ENCODE measurements around the gene OR51V1.
"Not testable (repeated sequence)": the region's sequence is repeated elsewhere in the genome, so short reads cannot be mapped to it uniquely, and the experiment has no call there.

The OR51V1 gene

DNA sequence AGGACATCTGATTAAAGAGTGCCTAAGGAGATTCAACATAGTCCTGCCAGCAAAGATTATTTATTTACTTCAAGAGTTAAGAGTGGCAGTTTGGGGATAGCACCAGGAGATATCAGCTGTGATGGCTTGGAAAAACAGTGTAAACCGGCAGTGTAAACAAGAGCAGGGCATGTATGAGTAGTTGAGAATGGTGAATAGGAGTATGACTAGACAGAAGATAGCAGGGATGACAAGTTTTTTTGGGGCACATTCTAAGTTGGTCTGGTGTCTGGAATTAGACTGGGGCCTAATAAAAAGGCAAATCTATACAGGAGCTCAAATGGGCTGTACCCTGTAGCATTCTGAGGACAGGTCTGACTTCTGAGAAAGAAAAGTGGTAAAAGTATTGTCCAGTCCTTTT, 39.4 kb downstream of the OR51V1 start:
- not testable (repeated sequence) for DNase-seq

- not testable (repeated sequence) for DNase-seq
Measured at GRCh38 chr11:5160217-5160616, 40.3 kb downstream of the OR51V1 start.

GRCh38 chr11:5159806-5160205, 40.7 kb downstream of the OR51V1 start:
- DNase-seq: no peak

DNA sequence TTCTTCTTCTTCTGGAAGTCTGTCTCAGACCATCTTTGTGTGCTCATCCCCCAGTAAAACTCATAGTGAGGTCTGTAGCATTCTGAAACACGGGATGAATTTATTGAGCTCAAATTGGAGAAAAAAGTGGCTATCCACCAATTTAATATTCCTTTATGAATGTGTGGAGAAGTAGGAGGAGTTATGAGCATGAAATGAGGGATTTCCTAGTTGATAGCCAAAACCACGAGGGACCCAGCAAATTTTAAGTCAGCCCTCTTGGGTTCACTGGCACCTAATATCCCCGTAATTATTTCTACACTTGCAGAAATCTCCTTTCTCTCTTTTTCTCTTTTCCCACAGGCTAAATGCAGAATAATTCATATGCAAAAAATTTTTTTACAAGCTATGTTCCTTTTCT, 45.8 kb downstream of the OR51V1 start, which contains the start of gene OR52A1:
Gene OR52A1 (minus strand): TSS at position 101 of the 400 bp plus-strand sequence. CDS start 2,388 bp downstream, outside the sequence.
- no peak for DNase-seq

GRCh38 chr11:5153574-5154431, 46.7 kb downstream of the OR51V1 start:
- no peak for DNase-seq

DNA sequence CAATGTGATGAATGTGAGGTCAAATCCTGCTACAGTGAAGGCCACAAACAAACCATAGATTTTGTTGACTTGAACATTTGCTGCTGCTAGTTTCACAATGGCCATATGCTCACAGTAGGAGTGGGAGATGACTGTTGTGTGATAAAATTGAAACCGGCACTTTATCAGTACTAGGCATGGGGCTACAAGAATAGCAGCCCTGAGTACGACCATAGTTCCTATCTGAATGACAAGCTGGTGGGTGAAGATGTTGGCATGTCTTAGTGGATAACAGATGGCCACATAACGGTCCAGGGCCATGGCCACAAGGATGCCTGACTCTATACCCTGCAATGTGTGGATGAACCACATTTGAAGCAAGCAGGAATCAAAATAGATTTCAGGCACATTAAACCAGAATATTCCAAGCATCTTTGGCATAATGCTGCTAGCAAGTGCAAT, 48.7 kb downstream of the OR51V1 start:
- no peak for DNase-seq

Data from NCI-H2081 (cell line).